Astrocyte (in vitro differentiated cells and primary cell): Measurements from ENCODE around the gene OTOG. TPM values are rescaled to one million over a fixed set of nuclear protein-coding genes. Genes with fewer than 3 reads are reported as not detected.

Experiments used
- DNase-seq: peaks from one replicate; pipeline ENCODE4 v3.0.0-alpha.2; 2010; ENCODE audit warnings: low read depth
- FAIRE-seq: peaks from 2 replicates; lab custom pipeline; 2011; peaks lifted over from hg19 to GRCh38; lab: Jason Lieb, UNC
- H2AFZ ChIP-seq: 2 replicates; pipeline ENCODE4 v1.6.0; 2012; ENCODE audit warnings: low read depth, low read length, inconsistent platforms
- H3K27ac ChIP-seq: 2 replicates; pipeline ENCODE4 v1.5.1; 2011; ENCODE audit warnings: low read depth, low read length, inconsistent platforms
- H3K27me3 ChIP-seq: 2 replicates; pipeline ENCODE4 v1.6.0; 2011; ENCODE audit warnings: low read length, inconsistent platforms; ENCODE audit not compliant: insufficient read depth
- H3K36me3 ChIP-seq: 2 replicates; pipeline ENCODE4 v1.5.1; 2011; ENCODE audit warnings: low read length, inconsistent platforms; ENCODE audit not compliant: insufficient read depth
- H3K4me1 ChIP-seq: 2 replicates; pipeline ENCODE4 v1.5.1; 2011; ENCODE audit warnings: low read length, inconsistent platforms; ENCODE audit not compliant: insufficient read depth
- H3K4me2 ChIP-seq: 2 replicates; pipeline ENCODE4 v1.6.0; 2012; ENCODE audit warnings: low read length, inconsistent platforms
- H3K4me3 ChIP-seq: 2 replicates; pipeline ENCODE4 v1.5.1; 2011; ENCODE audit warnings: low read depth, mild to moderate bottlenecking, low read length, inconsistent platforms; ENCODE audit not compliant: insufficient read depth
- H3K79me2 ChIP-seq: 2 replicates; pipeline ENCODE4 v1.6.0; 2012; ENCODE audit warnings: mild to moderate bottlenecking, low read length, inconsistent platforms; ENCODE audit not compliant: insufficient read depth
- H3K9ac ChIP-seq: 2 replicates; pipeline ENCODE4 v1.6.0; 2012; ENCODE audit warnings: mild to moderate bottlenecking, low read length, inconsistent platforms
- H3K9me3 ChIP-seq: 2 replicates; pipeline ENCODE4 v1.5.1; 2012; ENCODE audit warnings: low read depth, mild to moderate bottlenecking, low read length, inconsistent platforms; ENCODE audit not compliant: insufficient read depth
- H4K20me1 ChIP-seq: 2 replicates; pipeline ENCODE4 v1.6.0; 2012; ENCODE audit warnings: low read length, inconsistent platforms; ENCODE audit not compliant: insufficient read depth
- H3K27ac Mint-ChIP-seq: one replicate; pipeline ENCODE4 v1.8.0; 2021; ENCODE audit warnings: mild to moderate bottlenecking, mixed read lengths; ENCODE audit not compliant: unreplicated experiment
- H3K27me3 Mint-ChIP-seq: one replicate; pipeline ENCODE4 v1.8.0; 2021; ENCODE audit warnings: low read depth, mixed read lengths; ENCODE audit not compliant: unreplicated experiment
- H3K36me3 Mint-ChIP-seq: one replicate; pipeline ENCODE4 v1.8.0; 2021; ENCODE audit warnings: low read depth, mixed read lengths; ENCODE audit not compliant: unreplicated experiment
- H3K4me1 Mint-ChIP-seq: one replicate; pipeline ENCODE4 v1.8.0; 2021; ENCODE audit warnings: low read depth, mixed read lengths; ENCODE audit not compliant: unreplicated experiment
- H3K4me3 Mint-ChIP-seq: one replicate; pipeline ENCODE4 v1.8.0; 2021; ENCODE audit warnings: mild to moderate bottlenecking, moderate library complexity, mixed read lengths; ENCODE audit not compliant: unreplicated experiment
- H3K9me3 Mint-ChIP-seq: one replicate; pipeline ENCODE4 v1.8.0; 2021; ENCODE audit warnings: mild to moderate bottlenecking, mixed read lengths; ENCODE audit not compliant: unreplicated experiment
- EZH2 ChIP-seq: IDR thresholded peaks from 2 replicates; pipeline ENCODE4 v1.6.1; 2012; ENCODE audit warnings: mild to moderate bottlenecking, low read length, inconsistent platforms; ENCODE audit not compliant: insufficient read depth
- total RNA-seq: library from RNA; stranded (reverse); gene quantifications from 2 replicates; pipeline ENCODE4 v1.2.1, GENCODE V29; 2021
- TF ChIP-seq, protein P1 (sequence below): IDR thresholded peaks from 2 replicates; pipeline ENCODE4 v1.5.1; 2011; ENCODE audit warnings: low read depth, mild to moderate bottlenecking, inconsistent platforms, low read length, moderate library complexity; ENCODE audit not compliant: insufficient read depth

Gene OTOG
- total RNA-seq, 1 donor from 2014 or later: not detected

GRCh38 chr11:17585911-17586695 is 39.0 kb downstream of the OTOG start:
- DNase-seq (no peak), FAIRE-seq (no peak)
- Mint-ChIP-seq H3K27ac (no peak overlapping the region), H3K27me3 (peaks cover 7% of the 10 kb centered on the region), H3K36me3 (no peaks in the 10 kb centered on the region), H3K9me3 (no peaks in the 10 kb centered on the region), H3K4me1 (no peaks in the 10 kb centered on the region), H3K4me3 (no peak overlapping the region)
- no peak overlapping the region for H3K4me3 ChIP-seq
- no peaks in the 10 kb centered on the region for H4K20me1 ChIP-seq
- TF ChIP-seq, protein P1, sequence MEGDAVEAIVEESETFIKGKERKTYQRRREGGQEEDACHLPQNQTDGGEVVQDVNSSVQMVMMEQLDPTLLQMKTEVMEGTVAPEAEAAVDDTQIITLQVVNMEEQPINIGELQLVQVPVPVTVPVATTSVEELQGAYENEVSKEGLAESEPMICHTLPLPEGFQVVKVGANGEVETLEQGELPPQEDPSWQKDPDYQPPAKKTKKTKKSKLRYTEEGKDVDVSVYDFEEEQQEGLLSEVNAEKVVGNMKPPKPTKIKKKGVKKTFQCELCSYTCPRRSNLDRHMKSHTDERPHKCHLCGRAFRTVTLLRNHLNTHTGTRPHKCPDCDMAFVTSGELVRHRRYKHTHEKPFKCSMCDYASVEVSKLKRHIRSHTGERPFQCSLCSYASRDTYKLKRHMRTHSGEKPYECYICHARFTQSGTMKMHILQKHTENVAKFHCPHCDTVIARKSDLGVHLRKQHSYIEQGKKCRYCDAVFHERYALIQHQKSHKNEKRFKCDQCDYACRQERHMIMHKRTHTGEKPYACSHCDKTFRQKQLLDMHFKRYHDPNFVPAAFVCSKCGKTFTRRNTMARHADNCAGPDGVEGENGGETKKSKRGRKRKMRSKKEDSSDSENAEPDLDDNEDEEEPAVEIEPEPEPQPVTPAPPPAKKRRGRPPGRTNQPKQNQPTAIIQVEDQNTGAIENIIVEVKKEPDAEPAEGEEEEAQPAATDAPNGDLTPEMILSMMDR: no peak
- TF ChIP-seq EZH2: no peak
- peaks cover 2% of the 10 kb centered on the region for H3K27me3 ChIP-seq
- no peak overlapping the region for H3K9ac ChIP-seq
- no peak overlapping the region for H3K4me2 ChIP-seq
- no peaks in the 10 kb centered on the region for H3K36me3 ChIP-seq
- no peaks in the 10 kb centered on the region for H3K79me2 ChIP-seq
- no peak overlapping the region for H3K27ac ChIP-seq
- H2AFZ ChIP-seq: no peak overlapping the region
- H3K4me1 ChIP-seq: no peaks in the 10 kb centered on the region
- H3K9me3 ChIP-seq: no peaks in the 10 kb centered on the region

- FAIRE-seq: no peak
- H3K9me3 ChIP-seq: no peaks in the 10 kb centered on the region
- no peaks in the 10 kb centered on the region for H3K27me3 ChIP-seq
These were observed 41.1 kb downstream of the OTOG start for GRCh38 chr11:17588166-17588565.

More at GRCh38 chr11:17588166-17588565, 41.1 kb downstream of the OTOG start:
- Histone ChIP-seq H3K4me1 (no peaks in the 10 kb centered on the region), H2AFZ (no peak overlapping the region), H3K79me2 (no peaks in the 10 kb centered on the region), H3K27ac (no peak overlapping the region), H3K4me2 (no peak overlapping the region), H3K4me3 (no peak overlapping the region), H3K36me3 (no peaks in the 10 kb centered on the region), H3K9ac (no peak overlapping the region), H4K20me1 (no peaks in the 10 kb centered on the region)
- TF ChIP-seq, protein P1: no peak
- no peak for TF ChIP-seq EZH2
- no peak overlapping the region for H3K4me3 Mint-ChIP-seq
- no peak overlapping the region for H3K27ac Mint-ChIP-seq
- DNase-seq: no peak
- H3K4me1 Mint-ChIP-seq: no peaks in the 10 kb centered on the region
- H3K9me3 Mint-ChIP-seq: no peaks in the 10 kb centered on the region
- H3K36me3 Mint-ChIP-seq: no peaks in the 10 kb centered on the region
- H3K27me3 Mint-ChIP-seq: peaks cover 17% of the 10 kb centered on the region
